EH (cell line): Measurements from ENCODE around the gene HEBP1.

Experiments used
- DNase-seq: peaks from one replicate; pipeline ENCODE4 v3.0.0-alpha.2; 2015; ENCODE audit warnings: low read depth

The HEBP1 gene

GRCh38 chr12:13023811-13024530 lies 23.9 kb upstream of the HEBP1 start:
- peak; percentile 78 for DNase-seq

- no peak for DNase-seq
Measured at GRCh38 chr12:13022851-13023271, 22.8 kb upstream of the HEBP1 start.

- DNase-seq, result no peak
Measured at GRCh38 chr12:13011098-13011497, 11.0 kb upstream of the HEBP1 start.

GRCh38 chr12:13008741-13009380 lies 8.8 kb upstream of the HEBP1 start:
- DNase-seq, result peak; percentile 47

- DNase-seq, result peak; percentile 17
Measured at GRCh38 chr12:13007496-13008233, 7.6 kb upstream of the HEBP1 start.

GRCh38 chr12:13005649-13006048 lies 5.6 kb upstream of the HEBP1 start:
- DNase-seq, result no peak

GRCh38 chr12:13004986-13005385 lies 4.9 kb upstream of the HEBP1 start:
- no peak for DNase-seq

- DNase-seq, result peak; percentile 22
Measured at GRCh38 chr12:13004361-13004760, 4.3 kb upstream of the HEBP1 start.

- DNase-seq, result peak; percentile 63
Measured at GRCh38 chr12:13002301-13003097, 2.4 kb upstream of the HEBP1 start.

GRCh38 chr12:13001775-13002040 lies 1.6 kb upstream of the HEBP1 start:
- no peak for DNase-seq

GRCh38 chr12:13000925-13001774 lies 1.1 kb upstream of the HEBP1 start:
- DNase-seq, result peak; percentile 65

- DNase-seq, result no peak
Measured at GRCh38 chr12:13000616-13000924, 505 bp upstream of the HEBP1 start.

- peak; percentile 50 for DNase-seq
Measured at GRCh38 chr12:12999271-12999958, 650 bp downstream of the HEBP1 start.

GRCh38 chr12:12998248-12998647 lies 1.8 kb downstream of the HEBP1 start:
- DNase-seq, result no peak

GRCh38 chr12:12997734-12998133 lies 2.3 kb downstream of the HEBP1 start:
- no peak for DNase-seq

GRCh38 chr12:12997156-12997555 lies 2.9 kb downstream of the HEBP1 start:
- DNase-seq, result no peak

GRCh38 chr12:12996209-12996608 lies 3.9 kb downstream of the HEBP1 start:
- DNase-seq, result no peak

GRCh38 chr12:12995088-12995487 lies 5.0 kb downstream of the HEBP1 start:
- DNase-seq, result no peak

- no peak for DNase-seq
Measured at GRCh38 chr12:12993367-12993766, 6.7 kb downstream of the HEBP1 start.

GRCh38 chr12:12992418-12993130 lies 7.5 kb downstream of the HEBP1 start:
- peak; percentile 91 for DNase-seq
